D721Med (cell line): Measurements from ENCODE around the gene PTOV1.

Source experiments
- DNase-seq: peaks from one replicate; pipeline ENCODE4 v3.0.0; 2011; ENCODE audit warnings: low spot score; ENCODE audit not compliant: insufficient read length
- FAIRE-seq: peaks from 2 replicates; lab custom pipeline; 2011; peaks lifted over from hg19 to GRCh38; lab: Jason Lieb, UNC
- TF ChIP-seq, protein P1 (sequence below): IDR thresholded peaks from 2 replicates; pipeline ENCODE4 v1.5.1; 2012; ENCODE audit warnings: mild to moderate bottlenecking, control low read depth; ENCODE audit not compliant: insufficient read depth; ENCODE audit errors: missing control alignments

PTOV1 gene

DNA sequence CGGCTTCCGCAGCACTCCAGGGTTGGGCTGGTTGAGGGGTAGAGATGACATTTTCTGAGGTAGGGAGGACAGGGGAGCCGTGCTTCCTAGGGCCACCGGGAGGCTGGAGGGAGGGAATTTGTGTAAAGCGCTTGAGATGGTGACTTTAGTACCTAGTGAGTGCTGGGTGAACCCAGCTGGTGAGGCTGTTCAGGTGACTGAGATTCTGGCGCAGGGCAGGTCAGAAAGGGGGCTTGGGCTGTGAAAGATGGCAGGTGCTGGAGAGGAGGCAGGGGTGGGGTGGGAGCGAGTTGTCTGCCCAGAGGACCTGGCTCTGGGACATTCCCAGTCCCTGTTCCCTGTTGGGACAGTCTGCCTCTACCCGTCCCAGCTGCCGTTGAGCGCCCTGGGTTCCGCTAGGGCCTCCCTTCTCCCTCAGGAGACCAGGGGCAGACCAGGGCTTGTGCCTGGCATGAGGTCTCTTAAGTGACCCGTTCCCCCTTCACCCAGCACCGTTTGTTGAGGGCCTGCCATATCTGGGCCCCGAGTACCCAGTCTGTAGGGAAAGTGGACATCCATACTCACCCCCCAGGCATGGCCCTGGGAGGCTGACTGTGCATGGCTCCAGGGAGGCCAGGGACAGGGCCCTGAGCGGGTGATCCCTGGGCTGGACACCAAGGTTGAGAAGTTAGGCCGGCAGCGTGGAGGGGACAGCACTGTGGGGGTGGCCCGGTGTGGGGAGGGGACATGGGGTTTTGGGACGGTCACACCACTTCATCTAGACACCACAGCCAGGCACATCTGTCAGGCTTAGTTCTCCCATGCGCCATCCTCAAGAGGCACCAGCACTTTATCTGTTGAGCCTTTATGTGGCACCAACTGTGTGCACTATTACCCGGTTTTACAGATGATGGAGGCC lies 5.0 kb downstream of the PTOV1 start:
- FAIRE-seq (no peak), DNase-seq (peak; percentile 17)
- TF ChIP-seq, protein P1, sequence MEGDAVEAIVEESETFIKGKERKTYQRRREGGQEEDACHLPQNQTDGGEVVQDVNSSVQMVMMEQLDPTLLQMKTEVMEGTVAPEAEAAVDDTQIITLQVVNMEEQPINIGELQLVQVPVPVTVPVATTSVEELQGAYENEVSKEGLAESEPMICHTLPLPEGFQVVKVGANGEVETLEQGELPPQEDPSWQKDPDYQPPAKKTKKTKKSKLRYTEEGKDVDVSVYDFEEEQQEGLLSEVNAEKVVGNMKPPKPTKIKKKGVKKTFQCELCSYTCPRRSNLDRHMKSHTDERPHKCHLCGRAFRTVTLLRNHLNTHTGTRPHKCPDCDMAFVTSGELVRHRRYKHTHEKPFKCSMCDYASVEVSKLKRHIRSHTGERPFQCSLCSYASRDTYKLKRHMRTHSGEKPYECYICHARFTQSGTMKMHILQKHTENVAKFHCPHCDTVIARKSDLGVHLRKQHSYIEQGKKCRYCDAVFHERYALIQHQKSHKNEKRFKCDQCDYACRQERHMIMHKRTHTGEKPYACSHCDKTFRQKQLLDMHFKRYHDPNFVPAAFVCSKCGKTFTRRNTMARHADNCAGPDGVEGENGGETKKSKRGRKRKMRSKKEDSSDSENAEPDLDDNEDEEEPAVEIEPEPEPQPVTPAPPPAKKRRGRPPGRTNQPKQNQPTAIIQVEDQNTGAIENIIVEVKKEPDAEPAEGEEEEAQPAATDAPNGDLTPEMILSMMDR = no peak

DNA sequence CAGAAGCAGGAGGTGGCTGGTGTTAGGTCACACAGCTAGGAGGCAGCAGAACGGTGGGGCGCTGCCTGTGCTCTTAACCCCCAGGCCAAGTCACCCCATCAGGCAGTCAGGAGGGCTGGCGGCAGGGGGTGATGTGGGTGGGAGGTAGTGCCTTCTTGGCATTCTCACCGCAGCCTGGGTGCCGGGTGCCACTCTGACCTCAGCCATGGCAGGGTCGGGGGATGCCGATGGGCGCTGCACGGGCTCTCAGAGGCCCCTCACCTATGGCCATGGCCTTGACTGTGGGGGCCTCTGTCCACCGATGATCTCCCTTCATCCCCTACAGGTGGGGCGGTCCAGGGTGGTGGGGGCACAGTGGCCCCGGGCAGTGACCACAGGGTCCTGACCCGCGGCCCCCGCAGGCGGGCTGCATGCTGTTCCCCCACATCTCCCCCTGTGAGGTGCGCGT lies 5.6 kb downstream of the PTOV1 start:
- DNase-seq (peak; percentile 7), FAIRE-seq (no peak)
- TF ChIP-seq, protein P1 = no peak

DNA sequence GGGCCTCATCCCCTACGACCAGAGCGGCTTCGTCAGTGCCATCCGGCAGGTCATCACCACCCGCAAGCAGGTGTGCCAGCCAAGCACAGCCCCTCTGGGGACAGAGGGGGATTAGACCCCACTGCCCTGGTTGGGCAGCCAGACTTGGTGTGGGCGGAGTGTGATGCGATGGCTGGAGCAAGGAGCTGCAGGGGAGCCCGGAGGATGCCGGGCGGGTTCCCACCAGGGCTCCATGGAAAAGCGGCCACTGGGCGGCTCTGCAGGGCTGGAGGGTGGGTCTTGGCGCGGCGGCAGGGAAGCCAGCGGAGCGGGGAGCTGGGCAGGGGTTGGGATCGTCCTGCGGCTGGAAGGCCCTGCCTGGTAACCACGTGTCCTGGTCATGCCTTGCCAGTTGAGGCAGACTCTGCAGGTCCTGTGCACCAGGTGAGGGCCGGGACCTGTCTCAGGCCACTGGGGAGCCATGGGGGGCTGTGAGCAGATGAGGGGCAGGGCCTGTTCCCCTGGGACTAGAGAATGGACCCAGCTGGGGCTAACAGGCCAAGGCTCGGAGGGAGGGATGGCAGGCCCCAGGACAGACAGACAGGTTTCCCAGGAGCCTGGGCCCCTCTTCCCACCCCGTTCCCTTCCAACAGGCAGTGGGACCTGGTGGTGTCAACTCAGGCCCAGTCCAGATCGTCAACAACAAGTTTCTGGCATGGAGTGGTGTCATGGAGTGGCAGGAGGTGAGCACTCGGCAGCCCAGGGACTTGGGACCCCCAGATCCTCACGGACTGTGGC lies 6.3 kb downstream of the PTOV1 start:
- TF ChIP-seq, protein P1 = no peak
- peak; percentile 13 for DNase-seq
- FAIRE-seq = no peak

DNA sequence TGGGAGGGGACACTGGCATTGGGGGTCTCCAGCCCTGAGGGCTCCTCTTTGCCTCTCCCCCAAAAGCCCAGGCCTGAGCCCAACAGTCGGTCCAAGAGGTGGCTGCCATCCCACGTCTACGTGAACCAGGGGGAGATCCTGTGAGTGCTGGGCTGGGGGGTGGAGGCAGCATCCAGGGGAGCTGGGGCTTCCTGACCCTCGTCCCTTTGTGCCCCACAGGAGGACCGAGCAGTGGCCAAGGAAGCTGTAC lies 6.8 kb downstream of the PTOV1 start:
- TF ChIP-seq, protein P1 = no peak

DNA sequence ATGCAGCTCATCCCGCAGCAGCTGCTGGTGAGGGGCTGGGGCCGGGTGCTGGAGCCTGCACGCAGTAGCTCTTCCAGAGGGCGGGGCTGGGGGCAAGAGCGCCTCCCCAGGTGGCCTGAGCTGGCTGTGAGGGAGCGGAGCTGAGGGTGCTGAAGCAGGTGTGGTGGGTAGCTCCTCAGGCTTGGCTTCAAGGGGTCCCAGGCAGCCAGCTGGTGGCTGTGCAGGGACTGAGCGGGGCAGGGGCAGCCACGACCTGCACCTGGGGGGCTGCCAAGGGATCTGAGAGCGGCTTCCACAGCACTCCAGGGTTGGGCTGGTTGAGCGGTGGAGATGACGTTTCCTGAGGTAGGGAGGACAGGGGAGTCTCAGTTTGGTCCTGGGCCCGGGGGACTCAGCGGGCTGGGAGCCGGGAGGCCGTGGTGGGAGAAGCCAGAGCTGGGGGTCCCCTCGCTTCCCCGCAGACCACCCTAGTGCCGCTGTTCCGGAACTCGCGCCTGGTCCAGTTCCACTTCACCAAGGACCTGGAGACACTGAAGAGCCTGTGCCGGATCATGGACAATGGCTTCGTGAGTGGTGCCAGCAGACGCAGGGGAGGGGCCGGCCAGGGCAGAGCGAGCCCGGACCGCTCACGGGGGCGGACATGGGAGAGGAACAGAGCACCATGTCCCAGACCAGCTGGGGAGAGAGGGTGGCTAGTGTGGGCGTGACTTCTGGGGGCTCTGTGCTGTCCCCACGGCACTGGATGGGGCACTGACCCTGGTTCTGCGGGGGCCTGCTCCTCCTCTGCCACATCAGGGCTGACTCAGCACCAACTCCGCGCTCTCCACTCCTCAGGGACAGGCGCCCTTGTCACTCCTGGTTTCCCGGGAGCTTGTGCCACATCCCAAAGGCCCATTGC lies 7.4 kb downstream of the PTOV1 start:
- DNase-seq (peak; percentile 27), FAIRE-seq (no peak)
- TF ChIP-seq, protein P1 = no peak

More for the DNA sequence above, 6.8 kb downstream of the PTOV1 start:
- FAIRE-seq (no peak), DNase-seq (peak; percentile 11)

DNA sequence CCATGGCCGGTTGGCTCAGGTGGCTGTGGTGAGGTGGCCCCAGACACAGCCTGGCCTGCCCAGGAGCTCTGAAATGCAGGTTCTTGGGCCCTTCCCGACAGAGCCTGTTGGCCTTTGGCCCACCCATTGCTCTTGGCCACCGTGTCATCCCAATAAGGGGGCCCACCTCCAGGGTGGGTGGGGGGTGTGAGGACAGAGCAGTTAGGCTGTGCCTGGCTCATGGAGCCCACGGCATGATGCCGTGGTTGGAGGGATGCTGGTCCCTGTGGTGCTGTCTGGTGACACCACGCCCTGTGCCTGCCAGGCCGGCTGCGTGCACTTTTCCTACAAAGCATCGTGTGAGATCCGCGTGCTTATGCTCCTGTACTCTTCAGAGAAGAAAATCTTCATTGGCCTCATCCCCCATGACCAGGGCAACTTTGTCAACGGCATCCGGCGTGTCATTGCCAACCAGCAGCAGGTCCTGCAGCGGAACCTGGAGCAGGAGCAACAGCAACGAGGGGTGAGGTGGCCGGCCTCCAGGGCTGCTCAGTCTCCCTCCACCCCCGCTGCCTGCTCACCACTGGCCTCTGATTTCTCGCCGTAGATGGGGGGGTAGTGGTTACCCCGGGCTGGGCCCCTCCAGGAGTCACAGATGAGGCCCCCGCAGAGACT lies 8.8 kb downstream of the PTOV1 start:
- no peak for FAIRE-seq
- TF ChIP-seq, protein P1 = no peak
- no peak for DNase-seq
